Fibroblast of lung (primary cell): Measurements from ENCODE around the gene TMEM121.

ENCODE experiments used
- EZH2 ChIP-seq: IDR thresholded peaks from 2 replicates; pipeline ENCODE4 v1.5.1; 2012; ENCODE audit warnings: low read length, control low read depth, mild to moderate bottlenecking; ENCODE audit errors: missing control alignments
- TF ChIP-seq, protein P1 (sequence below), 2 donors: IDR thresholded peaks in 1 of 2; conservative IDR thresholded peaks in 1 of 2; 1 replicate in 1 of 2; 2 replicates in 1 of 2; pipeline ENCODE4 v1.5.1; 2011 to 2012; ENCODE audit warnings: low read length in 2 of 2, control low read depth in 1 of 2, inconsistent platforms in 1 of 2, low read depth in 1 of 2, mild to moderate bottlenecking in 1 of 2

DNA sequence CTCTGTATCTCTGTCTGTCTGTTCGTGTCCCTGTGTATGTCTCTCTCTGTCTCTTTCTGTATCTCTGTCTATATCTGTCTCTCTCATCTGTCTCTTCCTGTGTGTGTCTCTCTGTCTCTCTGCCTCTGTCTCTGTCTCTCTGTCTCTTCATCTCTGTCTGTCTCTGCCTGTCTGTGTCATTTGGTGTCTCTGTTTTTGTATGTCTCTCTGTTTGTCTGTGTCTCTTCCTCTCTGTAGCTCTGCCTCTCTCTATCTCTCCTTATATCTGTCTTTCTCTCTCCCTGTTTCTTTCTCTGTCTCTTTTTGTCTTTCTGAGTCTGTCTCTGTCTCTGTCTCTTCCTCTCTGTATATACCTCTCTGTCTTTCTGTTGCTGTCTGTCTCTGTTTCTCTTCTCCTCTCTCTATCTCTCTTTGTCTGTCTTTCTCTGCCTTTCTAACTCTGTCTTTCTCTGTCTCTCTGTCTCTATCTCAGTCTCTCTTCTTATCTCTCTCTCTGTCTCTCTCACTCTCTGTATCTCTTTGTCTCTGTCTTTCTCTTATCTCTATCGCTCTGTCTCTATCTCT lies 50.2 kb downstream of the TMEM121 start:
- TF ChIP-seq, protein P1, sequence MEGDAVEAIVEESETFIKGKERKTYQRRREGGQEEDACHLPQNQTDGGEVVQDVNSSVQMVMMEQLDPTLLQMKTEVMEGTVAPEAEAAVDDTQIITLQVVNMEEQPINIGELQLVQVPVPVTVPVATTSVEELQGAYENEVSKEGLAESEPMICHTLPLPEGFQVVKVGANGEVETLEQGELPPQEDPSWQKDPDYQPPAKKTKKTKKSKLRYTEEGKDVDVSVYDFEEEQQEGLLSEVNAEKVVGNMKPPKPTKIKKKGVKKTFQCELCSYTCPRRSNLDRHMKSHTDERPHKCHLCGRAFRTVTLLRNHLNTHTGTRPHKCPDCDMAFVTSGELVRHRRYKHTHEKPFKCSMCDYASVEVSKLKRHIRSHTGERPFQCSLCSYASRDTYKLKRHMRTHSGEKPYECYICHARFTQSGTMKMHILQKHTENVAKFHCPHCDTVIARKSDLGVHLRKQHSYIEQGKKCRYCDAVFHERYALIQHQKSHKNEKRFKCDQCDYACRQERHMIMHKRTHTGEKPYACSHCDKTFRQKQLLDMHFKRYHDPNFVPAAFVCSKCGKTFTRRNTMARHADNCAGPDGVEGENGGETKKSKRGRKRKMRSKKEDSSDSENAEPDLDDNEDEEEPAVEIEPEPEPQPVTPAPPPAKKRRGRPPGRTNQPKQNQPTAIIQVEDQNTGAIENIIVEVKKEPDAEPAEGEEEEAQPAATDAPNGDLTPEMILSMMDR (conservative IDR thresholded peaks at IDR 0.05 in 1 of 2, IDR thresholded peaks at IDR 0.05 in 1 of 2; ENCODE audit: low read depth in 1 of 2, low read length in 2 of 2): no peak
- no peak for TF ChIP-seq EZH2
